ENCODE measurements around the gene DUSP6.

The DUSP6 gene

DNA sequence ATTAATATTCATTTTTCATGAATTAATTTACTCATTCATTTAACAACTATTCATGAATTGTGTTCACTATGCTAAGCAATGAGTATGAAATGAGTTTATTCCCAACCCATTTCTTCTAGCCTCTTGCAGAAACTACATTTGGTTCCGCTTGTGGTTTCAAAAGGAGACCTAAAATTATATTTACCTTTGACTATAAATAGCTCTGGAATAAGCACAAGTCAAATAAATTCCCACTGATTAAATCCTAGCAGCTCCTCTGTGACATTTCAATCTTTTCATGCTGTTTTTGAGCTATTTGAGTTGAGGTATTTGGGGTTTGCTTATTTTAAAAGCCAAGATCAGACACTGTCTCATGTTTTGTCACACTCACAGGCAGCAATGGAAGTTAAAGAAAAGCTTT lies 46.9 kb downstream of the DUSP6 start:
- no peak overlapping the region for H3K4me3 ChIP-seq (ENCODE audit: low read depth, low read length)

DNA sequence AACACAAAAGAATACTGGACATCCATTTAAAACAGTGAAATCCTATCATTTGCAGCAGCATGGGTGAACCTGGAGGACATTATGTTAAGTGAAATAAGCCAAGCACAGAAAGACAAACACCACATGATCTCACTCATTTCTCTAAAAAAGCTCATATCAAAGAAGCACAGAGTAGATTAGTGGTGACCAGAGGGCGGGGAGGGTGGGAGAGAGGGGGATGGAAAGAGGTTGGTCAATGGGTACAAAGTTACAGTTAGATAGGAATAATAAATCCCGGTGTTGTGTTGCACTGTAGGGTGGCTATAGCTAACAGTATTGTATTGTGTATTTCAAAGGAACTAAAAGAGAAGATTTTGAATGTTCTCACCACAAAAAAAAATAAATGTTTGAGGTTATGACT lies 52.4 kb downstream of the DUSP6 start:
- no peak overlapping the region for H3K4me3 ChIP-seq (ENCODE audit: low read depth, low read length)

- no peak overlapping the region for H3K4me3 ChIP-seq (ENCODE audit: low read depth, low read length)
These were observed 52.9 kb downstream of the DUSP6 start for GRCh38 chr12:89299417-89299816.
